PFSK-1 (cell line): ENCODE results near the gene TRPV3.

ENCODE experiments used
- FOXP2 ChIP-seq: optimal IDR thresholded peaks from 2 replicates; pipeline ENCODE3; 2011; ENCODE audit warnings: borderline replicate concordance, control low read depth, inconsistent platforms; ENCODE audit not compliant: insufficient read depth; ENCODE audit errors: extremely low read length, extremely low read depth
- POLR2AphosphoS5 ChIP-seq: IDR thresholded peaks from 2 replicates; pipeline ENCODE4 v1.6.1; 2012; ENCODE audit warnings: low read depth, mild to moderate bottlenecking, control low read depth, low read length, moderate library complexity
- SIN3A ChIP-seq: IDR thresholded peaks from 2 replicates; pipeline ENCODE4 v1.6.1; 2012; ENCODE audit warnings: mild to moderate bottlenecking, low read length, moderate library complexity, borderline replicate concordance; ENCODE audit not compliant: insufficient read depth
- TAF1 ChIP-seq: IDR thresholded peaks from 2 replicates; pipeline ENCODE4 v1.6.1; 2012; ENCODE audit warnings: low read length, control low read depth, borderline replicate concordance; ENCODE audit not compliant: insufficient read depth
- TF ChIP-seq, protein P1 (sequence below), 2 experiments: IDR thresholded peaks; 2 replicates each; pipeline versions ENCODE4 v1.6.1 to v1.8.0; 2011 to 2012; ENCODE audit warnings: low read depth in 2 of 2, low read length in 2 of 2, control low read depth in 1 of 2, inconsistent platforms in 1 of 2, mild to moderate bottlenecking in 1 of 2, moderate library complexity in 1 of 2; ENCODE audit not compliant: insufficient read depth in 1 of 2

TRPV3 gene

GRCh38 chr17:3527896-3528295 is 29.7 kb downstream of the TRPV3 start:
- TF ChIP-seq FOXP2 (no peak), SIN3A (no peak), TAF1 (no peak), POLR2AphosphoS5 (no peak)
- TF ChIP-seq, protein P1, sequence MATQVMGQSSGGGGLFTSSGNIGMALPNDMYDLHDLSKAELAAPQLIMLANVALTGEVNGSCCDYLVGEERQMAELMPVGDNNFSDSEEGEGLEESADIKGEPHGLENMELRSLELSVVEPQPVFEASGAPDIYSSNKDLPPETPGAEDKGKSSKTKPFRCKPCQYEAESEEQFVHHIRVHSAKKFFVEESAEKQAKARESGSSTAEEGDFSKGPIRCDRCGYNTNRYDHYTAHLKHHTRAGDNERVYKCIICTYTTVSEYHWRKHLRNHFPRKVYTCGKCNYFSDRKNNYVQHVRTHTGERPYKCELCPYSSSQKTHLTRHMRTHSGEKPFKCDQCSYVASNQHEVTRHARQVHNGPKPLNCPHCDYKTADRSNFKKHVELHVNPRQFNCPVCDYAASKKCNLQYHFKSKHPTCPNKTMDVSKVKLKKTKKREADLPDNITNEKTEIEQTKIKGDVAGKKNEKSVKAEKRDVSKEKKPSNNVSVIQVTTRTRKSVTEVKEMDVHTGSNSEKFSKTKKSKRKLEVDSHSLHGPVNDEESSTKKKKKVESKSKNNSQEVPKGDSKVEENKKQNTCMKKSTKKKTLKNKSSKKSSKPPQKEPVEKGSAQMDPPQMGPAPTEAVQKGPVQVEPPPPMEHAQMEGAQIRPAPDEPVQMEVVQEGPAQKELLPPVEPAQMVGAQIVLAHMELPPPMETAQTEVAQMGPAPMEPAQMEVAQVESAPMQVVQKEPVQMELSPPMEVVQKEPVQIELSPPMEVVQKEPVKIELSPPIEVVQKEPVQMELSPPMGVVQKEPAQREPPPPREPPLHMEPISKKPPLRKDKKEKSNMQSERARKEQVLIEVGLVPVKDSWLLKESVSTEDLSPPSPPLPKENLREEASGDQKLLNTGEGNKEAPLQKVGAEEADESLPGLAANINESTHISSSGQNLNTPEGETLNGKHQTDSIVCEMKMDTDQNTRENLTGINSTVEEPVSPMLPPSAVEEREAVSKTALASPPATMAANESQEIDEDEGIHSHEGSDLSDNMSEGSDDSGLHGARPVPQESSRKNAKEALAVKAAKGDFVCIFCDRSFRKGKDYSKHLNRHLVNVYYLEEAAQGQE (IDR thresholded peaks at IDR 0.05; ENCODE audit: insufficient read depth in 1 of 2, low read depth in 2 of 2, low read length in 2 of 2), result no peak

DNA sequence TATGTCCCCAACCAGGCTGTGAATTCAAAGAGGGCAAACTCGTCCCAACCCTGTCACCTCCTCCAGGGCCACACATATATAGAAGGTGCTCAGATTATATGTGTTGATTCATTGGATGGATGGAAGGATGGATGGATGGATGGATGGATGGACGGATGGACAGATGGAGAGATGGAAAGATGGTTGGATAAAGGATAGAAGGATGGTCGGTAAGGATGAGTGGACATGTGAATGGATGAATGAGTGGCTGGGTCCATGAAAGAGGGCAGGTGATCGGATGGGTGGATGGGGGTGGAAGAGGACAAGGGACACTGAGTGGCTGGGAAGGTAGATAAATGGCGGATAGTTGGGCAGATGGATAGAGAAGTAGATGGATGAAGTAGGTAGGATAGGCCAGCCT is 30.1 kb downstream of the TRPV3 start:
- TF ChIP-seq FOXP2, result no peak
- no peak for TF ChIP-seq TAF1
- TF ChIP-seq POLR2AphosphoS5, result no peak
- no peak for TF ChIP-seq SIN3A
- TF ChIP-seq, protein P1 (IDR thresholded peaks at IDR 0.05; ENCODE audit: insufficient read depth in 1 of 2, low read depth in 2 of 2, low read length in 2 of 2), result no peak

- TF ChIP-seq FOXP2 (no peak), SIN3A (no peak), TAF1 (no peak), POLR2AphosphoS5 (no peak)
- TF ChIP-seq, protein P1 (IDR thresholded peaks at IDR 0.05; ENCODE audit: insufficient read depth in 1 of 2, low read depth in 2 of 2, low read length in 2 of 2), result no peak
Measured at GRCh38 chr17:3526971-3527370, 30.6 kb downstream of the TRPV3 start.

- TF ChIP-seq POLR2AphosphoS5 (no peak), TAF1 (no peak), FOXP2 (no peak), SIN3A (no peak)
- TF ChIP-seq, protein P1 (IDR thresholded peaks at IDR 0.05; ENCODE audit: insufficient read depth in 1 of 2, low read depth in 2 of 2, low read length in 2 of 2), result no peak
Measured at GRCh38 chr17:3526491-3526890, 31.1 kb downstream of the TRPV3 start.

DNA sequence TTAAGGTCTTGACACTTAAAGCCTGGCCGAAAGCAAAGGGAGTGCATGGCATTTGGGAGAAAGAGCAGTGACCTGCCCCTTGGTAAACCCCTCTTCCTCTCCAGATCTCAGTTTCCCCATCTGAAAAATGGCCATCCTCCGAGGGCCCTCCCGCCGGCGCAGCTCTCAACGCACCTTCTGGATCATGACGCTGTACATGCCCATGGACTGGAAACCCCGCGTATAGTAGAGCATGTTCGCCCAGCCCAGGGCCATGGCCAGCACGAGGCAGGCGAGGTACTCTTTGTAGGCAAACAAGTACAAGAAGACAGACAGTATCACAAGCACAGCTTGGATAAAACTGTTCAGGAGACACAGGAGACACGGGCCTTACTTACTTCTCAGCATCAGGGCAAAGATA is 33.6 kb downstream of the TRPV3 start:
- TF ChIP-seq SIN3A (no peak), POLR2AphosphoS5 (no peak), TAF1 (no peak), FOXP2 (no peak)
- TF ChIP-seq, protein P1 (IDR thresholded peaks at IDR 0.05; ENCODE audit: insufficient read depth in 1 of 2, low read depth in 2 of 2, low read length in 2 of 2), result no peak
